HEK293 (cell line): ENCODE data around the gene CIB4.

Experiments used
- ZNF157 ChIP-seq: fragments of 450-650 bp; formaldehyde crosslinking; IDR thresholded peaks from 2 replicates; pipeline ENCODE4 v1.5.1; 2016; ENCODE audit warnings: missing biosample characterization, missing genetic modification characterization
- ZNF530 ChIP-seq: fragments of 450-650 bp; formaldehyde crosslinking; IDR thresholded peaks from 2 replicates; pipeline ENCODE4 v1.5.1; 2016; ENCODE audit warnings: low read depth, missing biosample characterization, missing genetic modification characterization

DNA sequence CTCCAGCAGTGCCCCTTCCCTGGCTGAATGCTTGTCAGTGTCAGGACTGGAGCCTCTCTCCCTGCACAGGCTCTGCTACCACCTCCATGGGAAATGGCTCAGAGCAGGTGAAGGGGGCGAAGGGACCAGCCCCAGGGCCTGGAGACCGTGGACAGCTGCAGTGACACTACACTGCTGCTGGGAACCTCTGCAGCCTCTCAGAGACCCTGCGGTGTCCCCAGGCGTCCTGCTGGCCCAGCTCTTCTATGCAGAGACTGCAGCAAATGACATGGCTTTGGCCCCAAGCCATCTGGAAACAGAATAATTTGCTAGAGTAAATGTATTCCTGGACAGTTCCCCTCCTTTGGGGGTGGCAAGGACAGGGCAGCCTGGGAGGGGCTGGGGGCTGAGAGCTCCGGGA, 53.2 kb downstream of the CIB4 start:
- no peak for TF ChIP-seq ZNF157 (tag by site-specific recombination)
- TF ChIP-seq ZNF530 (tag by site-specific recombination): no peak
